GM21576 (cell line): ENCODE measurements around the gene TSEN2.
A peak's percentile ranks its signal among the peaks of the same experiment; 100 is the strongest.

Source experiments
- ATAC-seq: cut with Tn5 transposase; IDR thresholded peaks from one replicate; pipeline ENCODE4 v1.9.1; 2021; ENCODE audit warnings: mild to moderate bottlenecking, moderate library complexity; ENCODE audit not compliant: unreplicated experiment

The TSEN2 gene

DNA sequence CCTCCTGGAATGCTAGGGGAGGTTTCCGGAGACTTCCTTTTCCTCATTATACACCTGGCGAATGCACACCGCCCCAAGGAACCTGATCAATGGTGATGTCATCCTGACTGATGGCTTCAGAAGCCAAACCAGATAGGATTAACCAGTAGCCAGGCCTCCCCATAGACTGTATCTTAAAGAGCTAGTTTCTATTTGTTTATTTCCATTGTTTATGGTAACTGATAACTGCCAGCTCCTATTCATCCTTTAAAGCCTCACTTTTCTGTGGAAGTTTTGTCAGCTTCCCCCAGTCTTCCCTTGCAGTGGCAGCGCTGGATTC, 61.2 kb downstream of the TSEN2 start, which contains the start of gene MKRN2OS:
Gene MKRN2OS (minus strand): TSS at position 27 of the 319 bp plus-strand sequence. CDS start 35 bp downstream, outside the sequence.
- ATAC-seq = no peak

DNA sequence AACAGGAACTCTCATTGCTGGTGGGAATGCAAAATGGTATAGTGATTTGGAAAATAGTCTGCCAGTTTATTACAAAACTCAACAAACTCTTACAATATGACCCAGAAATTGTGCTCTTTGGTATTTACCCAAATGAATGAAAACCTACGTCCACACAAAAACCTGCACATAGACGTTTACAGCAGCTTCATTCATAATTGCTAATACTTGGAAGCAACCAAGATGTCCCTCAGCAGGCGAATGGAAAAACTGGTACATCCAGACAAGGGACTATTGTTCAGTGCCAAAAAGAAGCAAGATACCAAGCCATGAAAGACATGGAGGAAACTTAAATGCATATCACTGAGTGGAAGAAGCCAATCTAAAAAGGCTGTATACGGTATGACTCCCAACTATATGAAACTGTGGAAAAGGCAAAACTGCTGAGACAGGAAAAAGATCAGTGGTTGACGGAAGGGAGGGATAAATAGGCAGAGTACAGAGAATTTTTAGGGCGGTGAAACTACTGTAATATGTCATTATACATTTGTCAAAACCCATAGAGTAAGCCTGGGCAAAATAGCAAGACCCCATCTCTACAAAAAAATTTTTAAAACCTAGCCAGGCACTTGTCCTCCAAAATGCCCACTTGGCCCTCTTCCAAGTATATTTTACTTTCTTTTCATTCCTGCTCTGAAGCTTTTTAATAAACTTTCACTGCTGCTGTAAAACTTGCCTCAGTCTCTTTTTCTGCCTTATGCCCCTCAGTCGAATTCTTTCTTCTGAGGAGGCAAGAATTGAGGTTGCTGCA, 65.9 kb downstream of the TSEN2 start:
- no peak for ATAC-seq

DNA sequence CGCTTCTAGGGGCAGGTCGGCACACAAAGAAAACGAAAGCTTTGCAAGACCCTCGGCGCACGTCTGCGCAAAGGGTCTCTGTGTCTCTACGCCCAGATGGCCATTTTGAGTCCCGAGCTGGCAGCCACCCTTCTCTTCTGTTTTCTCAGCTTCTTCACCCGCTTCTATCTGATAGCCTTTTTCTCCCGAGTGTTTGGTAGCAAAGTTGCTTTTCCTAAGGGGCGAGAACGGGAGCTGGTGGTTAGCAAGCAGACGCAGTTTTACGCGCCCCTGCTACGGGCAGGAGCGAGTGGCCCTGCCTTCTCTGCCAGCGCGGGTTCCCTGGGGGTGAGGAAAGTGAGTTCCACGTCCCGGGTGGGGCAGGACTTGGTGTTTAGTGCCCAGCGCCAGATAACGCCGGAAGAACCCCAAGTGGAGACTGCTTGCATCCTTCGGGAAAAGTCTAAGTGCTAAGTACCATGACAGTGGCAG, 69.7 kb downstream of the TSEN2 start:
- no peak for ATAC-seq

DNA sequence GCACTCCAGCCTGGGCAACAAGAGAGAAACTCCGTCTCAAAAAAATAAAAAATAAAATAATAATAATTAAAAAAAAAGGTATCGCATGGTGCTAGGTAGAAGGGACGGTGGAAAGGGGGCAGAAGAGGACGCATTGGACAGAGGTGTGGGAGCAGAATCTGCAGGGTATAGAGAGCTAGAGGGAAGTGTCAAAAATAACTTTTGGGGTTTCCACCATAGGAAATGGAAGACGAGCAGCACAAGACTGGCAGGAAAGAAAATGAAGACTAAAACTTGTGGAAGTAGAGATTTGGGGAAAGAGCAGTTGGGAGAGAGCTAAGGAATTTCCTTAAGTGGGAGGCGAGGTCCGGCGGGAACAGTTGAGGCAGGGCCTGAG, 72.0 kb downstream of the TSEN2 start:
- no peak for ATAC-seq

DNA sequence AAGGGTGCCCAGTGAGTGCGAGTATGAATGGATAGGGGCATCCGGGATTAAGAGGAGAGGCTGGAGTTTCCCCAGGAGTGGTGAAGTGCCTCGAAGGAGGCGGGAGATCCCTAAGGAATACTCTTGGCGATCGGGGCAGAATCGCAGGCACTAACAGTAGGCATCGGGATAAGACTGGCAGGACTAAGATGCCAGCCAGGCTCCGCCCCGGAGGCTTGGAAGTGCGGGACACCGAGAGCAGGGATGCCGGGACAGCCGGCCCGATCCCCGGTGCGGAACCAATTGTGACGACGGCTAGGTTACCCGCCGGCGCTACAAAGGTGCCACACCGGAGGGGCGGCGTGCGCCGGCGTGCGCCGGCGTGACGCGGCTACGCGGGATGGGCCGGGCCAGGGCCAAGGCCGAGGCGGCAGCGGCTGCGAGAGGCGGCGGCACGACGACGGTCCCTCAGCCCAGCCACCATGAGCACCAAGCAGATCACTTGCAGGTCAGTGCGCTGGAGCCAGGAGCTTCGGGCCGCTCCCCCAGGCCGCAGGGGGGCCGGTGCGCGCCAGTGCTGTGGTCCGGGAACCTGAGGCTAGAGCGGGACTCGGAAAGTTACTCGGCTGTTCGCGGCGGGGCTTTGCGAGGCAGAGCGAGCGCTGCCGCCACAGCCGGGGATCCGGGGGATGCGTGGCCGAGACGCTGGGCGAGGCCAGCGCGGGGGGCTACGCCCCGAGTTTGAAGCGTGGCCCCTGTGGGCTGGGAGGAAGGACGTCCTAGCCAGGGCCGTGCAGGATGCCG, 72.6 kb downstream of the TSEN2 start, which contains the start of gene MKRN2:
Gene MKRN2 (plus strand): TSS at position 398 of the 783 bp plus-strand sequence. CDS start 64 bp downstream, at position 462.
- ATAC-seq = peak; percentile 66

DNA sequence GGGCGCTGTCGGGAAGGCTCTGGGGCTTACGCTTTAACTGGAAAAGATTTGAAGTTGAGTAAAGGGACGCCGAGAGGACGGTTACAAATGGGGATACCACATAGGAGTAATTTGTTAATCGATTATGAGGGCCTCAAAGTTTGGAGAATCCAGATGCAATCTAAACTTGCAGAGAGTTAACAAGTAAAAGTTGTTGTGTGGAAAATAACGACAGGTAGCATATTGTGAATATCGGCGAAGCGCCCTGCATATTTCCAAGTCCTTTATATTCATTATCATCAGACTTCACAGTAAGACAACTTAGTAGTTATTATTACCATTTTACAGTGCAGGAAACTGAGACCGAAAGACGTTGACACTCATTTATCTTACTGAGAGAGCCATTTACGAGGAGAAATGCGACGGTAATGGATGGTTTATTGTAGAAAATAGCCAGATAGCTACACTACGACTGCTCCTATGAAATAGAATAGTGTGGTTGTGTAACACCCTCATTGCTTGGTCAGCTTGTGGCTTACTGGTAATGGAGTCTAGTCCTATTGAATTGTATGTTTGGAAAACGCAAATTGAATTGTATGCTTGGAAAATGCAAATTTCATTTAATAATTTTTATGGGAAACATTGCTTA, 73.3 kb downstream of the TSEN2 start:
- ATAC-seq = no peak

DNA sequence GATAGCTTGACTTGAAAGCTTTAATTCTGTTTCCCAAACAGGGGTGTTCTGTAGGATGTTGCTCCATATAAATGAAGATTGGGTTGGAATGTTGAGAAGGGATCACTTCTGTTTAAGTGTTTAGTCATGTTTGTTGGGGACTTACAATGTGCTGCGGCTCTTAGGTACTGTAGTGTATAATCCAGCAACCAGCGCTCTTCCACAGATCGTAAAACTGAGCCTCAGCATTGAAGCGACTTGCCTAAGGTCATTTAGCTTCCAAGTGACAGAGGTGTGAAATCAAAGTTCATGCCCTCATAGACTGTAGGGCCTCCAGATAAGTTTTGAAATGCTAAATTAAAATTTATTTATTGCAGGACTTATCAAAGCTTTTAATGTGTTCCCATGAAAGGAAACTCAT, 74.4 kb downstream of the TSEN2 start:
- no peak for ATAC-seq

DNA sequence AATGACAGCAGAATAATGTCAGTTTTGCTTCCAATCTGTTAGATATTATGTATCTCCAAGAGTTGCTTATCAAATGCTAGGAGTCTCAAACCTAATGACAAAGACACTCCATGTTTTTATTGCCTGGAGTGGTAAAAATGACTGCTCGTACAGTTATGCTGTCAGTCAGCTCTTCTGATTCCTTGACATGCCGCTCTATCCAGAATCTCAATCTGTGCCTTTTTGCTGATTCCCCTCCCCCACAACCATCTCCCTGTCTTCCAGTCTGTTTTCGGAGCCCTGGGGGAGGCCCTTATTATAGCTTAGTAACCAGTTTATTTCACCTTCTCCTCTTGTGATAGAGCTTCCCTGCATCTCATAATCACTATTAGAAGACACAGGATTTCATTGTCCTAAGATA, 75.2 kb downstream of the TSEN2 start:
- ATAC-seq = no peak

DNA sequence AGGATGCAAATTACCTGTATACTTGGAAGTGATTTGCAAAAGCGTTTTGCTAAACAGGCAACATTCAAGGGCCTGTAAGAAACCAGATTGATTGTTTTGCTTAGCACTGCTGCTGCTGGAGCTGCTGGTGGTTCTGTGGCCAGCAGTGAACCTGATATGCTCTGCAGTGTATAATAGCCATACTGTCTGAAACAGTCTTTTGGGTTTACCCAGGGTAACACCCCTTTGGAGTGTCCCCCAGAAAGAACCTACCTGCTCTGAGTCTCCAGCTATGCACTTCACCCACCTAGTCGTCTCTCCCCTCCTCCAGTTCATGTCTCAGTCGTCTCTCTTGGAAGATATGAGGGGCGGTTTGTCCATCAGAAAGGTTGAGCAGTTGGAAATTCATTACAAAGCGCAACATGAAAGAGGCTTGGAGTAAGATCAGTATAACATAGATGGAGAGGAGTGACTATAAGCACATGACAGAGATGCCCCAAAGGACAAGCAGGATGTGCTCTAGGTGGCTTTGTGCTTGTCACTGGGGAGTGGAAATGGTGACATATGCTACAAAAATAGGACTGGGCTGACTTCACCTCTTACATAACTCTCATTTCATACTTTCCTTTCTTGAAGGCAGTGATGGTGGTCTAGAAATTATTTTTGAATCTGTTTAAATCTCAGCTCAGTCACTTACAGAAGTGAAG, 76.4 kb downstream of the TSEN2 start:
- peak; percentile 59 for ATAC-seq

DNA sequence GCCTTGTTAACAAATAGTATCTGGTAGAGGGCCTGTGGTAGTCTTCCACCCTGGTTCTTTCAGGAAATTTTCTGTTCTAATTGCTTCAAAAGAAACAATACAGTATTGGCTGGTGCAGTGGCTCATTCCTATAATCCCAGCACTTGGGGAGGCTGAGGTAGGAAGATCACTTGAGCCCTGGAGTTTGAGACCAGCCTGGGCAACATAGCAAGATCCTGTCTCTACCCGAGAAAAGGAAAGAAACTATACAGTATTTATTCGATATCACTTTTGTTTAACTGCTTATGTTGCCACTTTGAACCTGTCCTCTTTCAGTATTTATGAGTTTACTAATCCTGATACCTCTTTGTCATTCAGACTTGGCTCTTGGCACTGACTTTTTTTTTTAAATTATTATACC, 77.1 kb downstream of the TSEN2 start:
- ATAC-seq = no peak

DNA sequence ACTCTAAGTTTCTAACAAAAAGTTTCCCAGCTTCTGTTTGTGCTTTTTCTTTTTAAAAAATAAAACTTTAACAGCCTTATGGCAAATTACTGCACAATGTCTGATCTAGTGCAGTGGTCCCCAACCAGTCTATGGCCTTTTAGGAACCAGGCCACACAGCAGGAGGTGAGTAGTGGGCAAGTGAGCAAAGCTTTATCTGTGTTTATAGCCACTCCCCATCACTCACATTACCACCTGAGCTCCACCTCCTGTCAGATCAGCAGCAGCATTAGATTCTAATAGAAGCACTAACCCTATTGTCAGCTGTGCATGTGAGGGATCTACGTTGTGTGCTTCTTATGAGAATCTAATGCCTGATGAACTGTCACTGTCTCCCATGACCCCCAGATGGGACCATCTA, 78.2 kb downstream of the TSEN2 start:
- no peak for ATAC-seq

DNA sequence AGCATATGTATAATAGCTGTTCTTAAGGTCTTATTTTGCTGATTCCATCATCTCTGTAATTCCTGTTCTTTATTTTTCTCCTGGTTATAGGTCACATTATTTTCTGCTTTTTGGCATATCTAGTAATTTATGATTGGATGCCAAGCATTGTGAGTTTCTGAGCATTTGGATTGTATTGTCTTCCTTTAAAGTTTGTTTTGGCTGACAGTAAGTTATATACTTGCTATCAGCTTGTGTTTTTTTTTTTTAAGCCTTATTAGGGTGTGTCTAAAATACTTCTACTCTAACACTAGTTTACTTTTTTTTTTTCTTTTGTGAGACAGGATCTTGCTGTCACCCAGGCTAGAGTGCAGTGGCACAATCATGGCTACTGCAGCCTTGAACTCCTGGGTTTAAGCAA, 82.7 kb downstream of the TSEN2 start:
- no peak for ATAC-seq

DNA sequence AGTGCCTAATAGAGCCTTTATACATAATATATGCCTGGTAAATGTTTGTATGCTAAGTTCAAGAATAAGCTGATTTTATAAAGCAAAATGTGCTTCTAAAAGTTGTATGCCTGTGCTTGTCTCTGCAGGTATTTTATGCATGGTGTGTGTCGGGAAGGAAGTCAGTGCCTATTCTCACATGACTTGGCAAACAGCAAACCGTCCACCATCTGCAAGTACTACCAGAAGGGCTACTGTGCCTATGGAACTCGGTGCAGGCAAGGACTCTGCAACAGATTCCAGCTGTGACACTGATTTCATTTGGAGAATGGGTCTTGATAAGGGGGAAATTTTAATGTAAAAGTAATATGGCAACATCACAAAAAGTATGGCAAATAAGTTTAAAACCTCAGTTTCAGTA, 84.5 kb downstream of the TSEN2 start:
- no peak for ATAC-seq

DNA sequence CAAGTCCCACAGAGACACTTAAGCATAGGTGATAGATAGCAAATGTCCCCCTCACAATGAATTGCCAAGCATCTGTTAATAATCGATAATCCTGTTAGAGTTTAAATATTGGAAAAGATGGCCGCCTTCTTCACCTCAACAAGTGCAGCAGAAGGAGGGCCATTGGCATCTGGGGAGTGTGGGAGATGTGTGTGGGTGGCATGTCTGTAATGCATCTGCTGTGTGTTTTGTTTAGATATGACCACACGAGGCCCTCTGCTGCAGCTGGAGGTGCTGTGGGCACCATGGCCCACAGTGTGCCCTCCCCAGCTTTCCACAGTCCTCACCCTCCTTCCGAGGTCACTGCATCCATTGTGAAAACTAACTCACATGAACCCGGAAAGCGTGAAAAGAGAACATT, 85.6 kb downstream of the TSEN2 start:
- no peak for ATAC-seq

DNA sequence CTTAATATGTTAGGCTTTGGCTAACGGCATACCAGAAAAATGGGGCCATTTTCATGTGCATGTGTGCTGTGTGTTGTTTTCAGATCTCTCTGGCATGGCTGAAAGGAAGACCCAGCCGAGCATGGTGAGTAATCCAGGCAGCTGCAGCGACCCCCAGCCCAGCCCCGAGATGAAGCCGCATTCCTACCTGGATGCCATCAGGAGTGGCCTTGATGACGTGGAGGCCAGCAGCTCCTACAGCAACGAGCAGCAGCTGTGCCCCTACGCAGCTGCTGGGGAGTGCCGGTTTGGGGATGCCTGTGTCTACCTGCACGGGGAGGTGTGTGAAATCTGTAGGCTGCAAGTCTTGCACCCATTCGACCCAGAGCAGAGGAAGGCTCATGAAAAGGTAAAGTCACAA, 87.7 kb downstream of the TSEN2 start:
- ATAC-seq = no peak

DNA sequence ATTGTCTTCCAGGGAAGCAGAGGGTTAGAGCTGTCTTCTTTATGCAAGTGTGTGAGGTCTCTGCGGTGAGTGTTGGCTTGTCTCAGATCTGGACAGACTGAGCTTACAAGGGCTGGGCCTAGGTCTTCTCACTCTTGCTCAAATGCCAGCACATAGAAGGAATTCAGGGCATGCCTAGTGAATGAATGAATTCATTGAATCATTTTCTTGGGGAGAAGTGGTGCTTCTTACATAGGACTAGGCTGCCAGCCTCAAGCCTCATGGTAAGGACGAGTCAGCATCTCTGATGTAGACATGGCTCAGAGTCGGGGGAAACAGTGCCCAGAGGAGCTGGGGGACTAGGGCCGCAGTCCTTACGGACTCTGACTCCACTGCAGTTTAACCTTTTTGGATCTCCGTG, 89.9 kb downstream of the TSEN2 start:
- ATAC-seq = no peak

DNA sequence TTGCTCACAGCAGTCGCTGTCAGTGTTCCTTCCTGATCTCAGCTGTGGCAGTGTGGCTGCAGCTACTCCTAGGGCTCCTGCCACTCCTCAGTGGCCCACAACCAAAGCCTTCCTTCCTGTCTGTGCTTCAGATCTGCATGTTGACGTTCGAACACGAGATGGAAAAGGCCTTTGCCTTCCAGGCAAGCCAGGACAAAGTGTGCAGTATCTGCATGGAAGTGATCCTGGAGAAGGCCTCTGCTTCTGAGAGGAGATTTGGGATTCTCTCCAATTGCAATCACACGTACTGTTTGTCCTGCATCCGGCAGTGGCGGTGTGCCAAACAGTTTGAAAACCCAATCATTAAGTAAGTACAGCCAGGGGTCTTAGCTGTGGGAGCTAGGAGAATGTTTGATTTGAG, 90.4 kb downstream of the TSEN2 start:
- no peak for ATAC-seq

DNA sequence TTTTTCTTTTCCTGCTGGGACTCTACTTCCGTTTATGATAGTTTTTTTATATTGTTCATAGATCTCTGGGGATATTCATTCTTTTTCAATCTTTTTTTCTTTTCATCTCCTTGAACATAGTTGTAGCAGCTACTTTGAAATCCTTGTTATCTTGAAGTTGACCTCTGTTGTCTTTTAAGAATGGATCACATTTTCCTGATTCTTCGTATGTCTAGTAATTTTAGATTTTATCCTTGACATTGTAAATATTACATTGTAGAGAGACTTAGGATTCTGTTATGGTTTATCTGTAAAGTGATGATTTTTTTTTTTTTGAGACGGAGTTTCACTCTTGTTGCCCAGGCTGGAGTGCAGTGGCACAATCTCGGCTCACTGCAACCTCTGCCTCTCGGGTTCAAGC, 93.1 kb downstream of the TSEN2 start:
- ATAC-seq = no peak

DNA sequence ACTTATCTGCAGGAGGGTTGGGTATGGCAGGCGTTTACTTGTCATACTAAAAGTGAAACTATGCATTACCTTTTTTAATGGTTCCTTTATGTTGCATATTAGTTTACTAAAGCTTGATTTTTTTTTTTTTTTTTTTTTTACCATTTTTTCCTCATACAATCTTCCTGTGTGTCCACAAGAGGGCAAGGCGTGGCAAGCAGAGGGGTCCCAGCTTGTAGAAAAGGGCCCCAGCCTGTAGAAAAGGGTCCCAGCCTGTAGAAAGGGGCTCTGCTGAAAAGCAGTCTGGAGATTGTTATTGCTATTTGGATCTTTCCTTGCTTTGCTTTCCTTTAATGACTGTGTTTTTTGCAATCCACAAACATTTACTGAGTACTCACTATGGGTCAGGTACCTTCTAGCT, 94.5 kb downstream of the TSEN2 start:
- ATAC-seq = no peak

DNA sequence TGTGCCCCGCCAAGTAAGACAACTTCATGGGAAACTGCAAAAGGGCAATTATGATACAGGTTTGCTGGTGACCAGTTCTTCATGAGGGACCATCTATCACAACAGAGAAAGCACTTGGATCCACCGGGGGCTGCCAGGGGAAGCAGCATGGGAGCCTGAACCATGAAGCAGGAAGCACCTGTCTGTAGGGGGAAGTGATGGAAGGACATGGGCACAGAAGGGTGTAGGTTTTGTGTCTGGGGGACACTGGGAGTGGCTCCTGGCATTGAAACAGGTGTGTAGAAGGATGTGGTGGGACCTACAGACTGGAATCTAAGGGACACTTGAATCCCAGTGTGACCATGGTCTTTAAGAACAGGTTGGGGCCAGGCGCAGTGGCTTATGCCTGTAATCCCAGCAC, 95.2 kb downstream of the TSEN2 start:
- ATAC-seq = no peak

DNA sequence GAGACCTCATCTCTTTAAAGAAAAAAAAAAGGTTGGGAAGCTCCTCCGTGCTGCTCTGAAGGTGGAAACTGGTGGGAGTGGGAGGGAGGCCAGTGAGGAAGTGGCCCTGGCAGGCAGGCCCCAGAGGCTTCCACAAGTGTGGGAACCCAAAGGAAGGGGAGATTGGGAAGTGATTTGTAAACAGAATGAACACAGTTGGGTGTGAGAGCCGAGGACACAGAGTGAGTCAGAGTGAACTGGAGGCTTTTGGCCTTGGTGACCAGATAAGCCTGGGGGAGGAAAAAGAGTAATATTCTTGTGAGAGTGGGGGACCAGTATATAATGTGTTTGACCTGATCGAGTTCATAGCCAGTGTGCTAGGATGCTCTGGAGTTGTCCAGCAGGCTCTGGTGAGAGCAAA, 95.6 kb downstream of the TSEN2 start:
- ATAC-seq = no peak
